ENCODE data around the gene UBXN11.
A peak's percentile ranks its signal among the peaks of the same experiment; 100 is the strongest.

The UBXN11 gene

GRCh38 chr1:26285366-26286063, 20.9 kb downstream of the UBXN11 start:
- H3K9me3 ChIP-seq (ENCODE audit: insufficient read depth, low read length) = peaks cover 10% of the 10 kb centered on the region; the same call in 1 of the 2 replicates
- H2AFZ ChIP-seq (ENCODE audit: low read depth, low read length) = no peak overlapping the region
- no peak overlapping the region for H3K4me2 ChIP-seq (ENCODE audit: low read length)
- no peaks in the 10 kb centered on the region for H3K79me2 ChIP-seq (ENCODE audit: low read length)
- no peaks in the 10 kb centered on the region for H3K27me3 ChIP-seq (ENCODE audit: low read depth, low read length)
- no peak overlapping the region for H3K9ac ChIP-seq (ENCODE audit: low read length)
- H3K4me1 ChIP-seq (ENCODE audit: low read length) = peaks cover 40% of the 10 kb centered on the region
- H3K27ac ChIP-seq (ENCODE audit: low read length) = no peak overlapping the region
- TF ChIP-seq CTCF (IDR thresholded peaks at IDR 0.05; ENCODE audit: low read depth, low read length) (peak; percentile 35), EZH2phosphoT487 (IDR thresholded peaks at IDR 0.05; ENCODE audit: low read depth) (no peak)
- H4K20me1 ChIP-seq (ENCODE audit: insufficient read depth, low read length) = no peaks in the 10 kb centered on the region
- H3K36me3 ChIP-seq (replicated peaks; ENCODE audit: low read depth, low read length) = no peaks in the 10 kb centered on the region
- no peak overlapping the region for H3K4me3 ChIP-seq (ENCODE audit: low read length)

- H3K9me3 ChIP-seq (ENCODE audit: insufficient read depth, low read length) = peaks cover 3% of the 10 kb centered on the region; the same call in 1 of the 2 replicates
- no peaks in the 10 kb centered on the region for H4K20me1 ChIP-seq (ENCODE audit: insufficient read depth, low read length)
- peaks cover 35% of the 10 kb centered on the region for H3K4me1 ChIP-seq (ENCODE audit: low read length)
- H3K79me2 ChIP-seq (ENCODE audit: low read length) = no peaks in the 10 kb centered on the region
- H3K27me3 ChIP-seq (ENCODE audit: low read depth, low read length) = no peaks in the 10 kb centered on the region
- no peaks in the 10 kb centered on the region for H3K36me3 ChIP-seq (replicated peaks; ENCODE audit: low read depth, low read length)
- peak; percentile 75 for TF ChIP-seq CTCF (IDR thresholded peaks at IDR 0.05; ENCODE audit: low read depth, low read length)
- TF ChIP-seq EZH2phosphoT487 (IDR thresholded peaks at IDR 0.05; ENCODE audit: low read depth) = no peak
- H3K9ac ChIP-seq (ENCODE audit: low read length) = no peak overlapping the region
- no peak overlapping the region for H3K27ac ChIP-seq (ENCODE audit: low read length)
- no peak overlapping the region for H2AFZ ChIP-seq (ENCODE audit: low read depth, low read length)
- H3K4me2 ChIP-seq (ENCODE audit: low read length) = no peak overlapping the region
- H3K4me3 ChIP-seq (ENCODE audit: low read length) = no peak overlapping the region
These were observed 21.7 kb downstream of the UBXN11 start for GRCh38 chr1:26284597-26285347.

- Histone ChIP-seq H3K27ac (ENCODE audit: low read length) (no peak overlapping the region), H3K4me1 (ENCODE audit: low read length) (peaks cover 33% of the 10 kb centered on the region), H3K4me2 (ENCODE audit: low read length) (no peak overlapping the region)
These were observed 22.4 kb downstream of the UBXN11 start for GRCh38 chr1:26283871-26284596.

More at GRCh38 chr1:26283871-26284596, 22.4 kb downstream of the UBXN11 start:
- Histone ChIP-seq H2AFZ (ENCODE audit: low read depth, low read length) (no peak overlapping the region), H3K9me3 (ENCODE audit: insufficient read depth, low read length) (no peaks in the 10 kb centered on the region; the same call in 1 of the 2 replicates), H4K20me1 (ENCODE audit: insufficient read depth, low read length) (no peaks in the 10 kb centered on the region), H3K9ac (ENCODE audit: low read length) (no peak overlapping the region), H3K27me3 (ENCODE audit: low read depth, low read length) (no peaks in the 10 kb centered on the region), H3K79me2 (ENCODE audit: low read length) (no peaks in the 10 kb centered on the region), H3K36me3 (replicated peaks; ENCODE audit: low read depth, low read length) (peaks cover 2% of the 10 kb centered on the region), H3K4me3 (ENCODE audit: low read length) (no peak overlapping the region)
- TF ChIP-seq EZH2phosphoT487 (IDR thresholded peaks at IDR 0.05; ENCODE audit: low read depth) = no peak
- no peak for TF ChIP-seq CTCF (IDR thresholded peaks at IDR 0.05; ENCODE audit: low read depth, low read length)

All from OCI-LY3 (cell line).